K562 (cell line): ENCODE data around the gene BCKDK. TPM values are rescaled to one million over a fixed set of nuclear protein-coding genes. Genes with fewer than 3 reads are reported as not detected.

Source experiments
- ATF7 ChIP-seq: fragments of 450-650 bp; IDR thresholded peaks from 2 replicates; pipeline ENCODE4 v1.7.1; 2014; ENCODE audit warnings: mild to moderate bottlenecking, moderate library complexity
- CBX2 ChIP-seq: fragments of 200-600 bp; sonication (generic); IDR thresholded peaks from one replicate; pipeline ENCODE4 v1.6.1; 2012; ENCODE audit warnings: mild to moderate bottlenecking, low read length, inconsistent platforms; ENCODE audit not compliant: insufficient read depth, poor library complexity, severe bottlenecking
- CBX5 ChIP-seq: IDR thresholded peaks from 2 replicates; pipeline ENCODE4 v1.6.1; 2014; ENCODE audit warnings: low read depth, borderline replicate concordance
- CTCF ChIP-seq, 3 experiments: IDR thresholded peaks in 2 of 3; conservative IDR thresholded peaks in 1 of 3; 2 replicates each; pipeline ENCODE4 v1.5.1; 2011 to 2012; ENCODE audit warnings: low read length in 3 of 3, mild to moderate bottlenecking in 3 of 3, control low read depth in 2 of 3, improper control_type of control experiment in 1 of 3, inconsistent platforms in 1 of 3, low read depth in 1 of 3, mixed read lengths in 1 of 3, moderate library complexity in 1 of 3; ENCODE audit not compliant: insufficient read depth in 2 of 3
- DACH1 ChIP-seq: fragments of 450-650 bp; IDR thresholded peaks from 2 replicates; pipeline ENCODE4 v1.6.1; 2018; ENCODE audit not compliant: partially characterized antibody
- EHMT2 ChIP-seq: fragments of 450-650 bp; IDR thresholded peaks from 2 replicates; pipeline ENCODE4 v1.6.1; 2018; ENCODE audit warnings: antibody characterized with exemption
- FOXA3 ChIP-seq, 2 experiments: fragments of 450-650 bp in 1 of 2; sonication (generic) in 1 of 2; formaldehyde crosslinking; IDR thresholded peaks in 1 of 2; conservative IDR thresholded peaks in 1 of 2; 2 replicates each; pipeline versions ENCODE4 v1.4.0 to v1.8.0; 2020 to 2022; ENCODE audit warnings: mild to moderate bottlenecking in 2 of 2, missing genetic modification reagents in 1 of 2
- GABPB1 ChIP-seq: sonication (generic); formaldehyde crosslinking; IDR thresholded peaks from 2 replicates; pipeline ENCODE4 v1.8.0; 2022; ENCODE audit warnings: mild to moderate bottlenecking, missing genetic modification reagents
- HDAC2 ChIP-seq: fragments of 450-650 bp; IDR thresholded peaks from 2 replicates; pipeline ENCODE4 v1.6.1; 2016; ENCODE audit warnings: mild to moderate bottlenecking
- MYC ChIP-seq, 2 experiments: fragments of 250-450 bp in 1 of 2; sonication (Bioruptor Pico) in 1 of 2; IDR thresholded peaks; 2 replicates each; pipeline versions ENCODE4 v1.5.1 to v1.6.1; 2012 to 2021; ENCODE audit warnings: low read depth in 2 of 2, borderline replicate concordance in 1 of 2, improper control_type of control experiment in 1 of 2, low read length in 1 of 2, mild to moderate bottlenecking in 1 of 2, moderate library complexity in 1 of 2
- NFIC ChIP-seq: fragments of 450-650 bp; IDR thresholded peaks from 2 replicates; pipeline ENCODE4 v1.6.1; 2017; ENCODE audit warnings: mild to moderate bottlenecking, inconsistent platforms
- NR4A1 ChIP-seq, 2 experiments: fragments of 250-450 bp in 1 of 2; fragments of 450-650 bp in 1 of 2; sonication (Bioruptor Pico) in 1 of 2; IDR thresholded peaks; 2 replicates each; pipeline versions ENCODE4 v1.4.0 to v1.6.1; 2016 to 2020; ENCODE audit warnings: mild to moderate bottlenecking in 2 of 2, missing compliant biosample characterization in 1 of 2, missing genetic modification characterization in 1 of 2, moderate library complexity in 1 of 2
- RBFOX2 ChIP-seq: fragments of 200-400 bp; formaldehyde crosslinking; IDR thresholded peaks from 2 replicates; pipeline ENCODE4 v1.6.1; 2017; ENCODE audit warnings: low read depth, mild to moderate bottlenecking, low read length, moderate library complexity
- SRSF7 ChIP-seq: fragments of 200-400 bp; formaldehyde crosslinking; optimal IDR thresholded peaks from 2 replicates; pipeline ENCODE3; 2017; ENCODE audit warnings: mild to moderate bottlenecking, low read depth, low read length
- ZBTB2 ChIP-seq: fragments of 450-650 bp; IDR thresholded peaks from 2 replicates; pipeline ENCODE4 v1.6.1; 2016; ENCODE audit warnings: antibody characterized with exemption
- ZFX ChIP-seq: sonication (generic); formaldehyde crosslinking; IDR thresholded peaks from 2 replicates; pipeline ENCODE4 v1.8.0; 2022; ENCODE audit warnings: mild to moderate bottlenecking, missing genetic modification reagents, moderate library complexity
- ZKSCAN3 ChIP-seq: fragments of 250-450 bp; sonication (Bioruptor Pico); IDR thresholded peaks from 2 replicates; pipeline ENCODE4 v1.4.0; 2020
- ZNF263 ChIP-seq: sonication (generic); formaldehyde crosslinking; IDR thresholded peaks from 2 replicates; pipeline ENCODE4 v1.8.0; 2022; ENCODE audit warnings: mild to moderate bottlenecking, missing genetic modification reagents, borderline replicate concordance
- ZNF384 ChIP-seq: IDR thresholded peaks from 2 replicates; pipeline ENCODE4 v1.6.1; 2012; ENCODE audit warnings: low read depth, low read length, improper control_type of control experiment
- ZNF707 ChIP-seq: fragments of 250-450 bp; sonication (Bioruptor Pico); conservative IDR thresholded peaks from 2 replicates; pipeline ENCODE4 v1.8.0; 2022; ENCODE audit warnings: inconsistent platforms, mild to moderate bottlenecking, moderate library complexity
- ZNF830 ChIP-seq: fragments of 250-450 bp; sonication (Bioruptor Pico); IDR thresholded peaks from 2 replicates; pipeline ENCODE4 v1.5.0; 2021; ENCODE audit warnings: mild to moderate bottlenecking
- ZSCAN32 ChIP-seq: fragments of 450-650 bp; formaldehyde crosslinking; IDR thresholded peaks from 2 replicates; pipeline ENCODE4 v1.4.0; 2020; ENCODE audit warnings: mild to moderate bottlenecking, moderate library complexity
- polyA plus RNA-seq, 8 experiments: library from polyadenylated mRNA; depleted of rRNA in 4 of 8; stranded (reverse) in 5 of 8; unstranded in 3 of 8; fragments of >200 nt; fragmentation: Nextera tagmentation in 2 of 8; fragmentation: Illumina TruSeq in 1 of 8; extraction: Ambion mirVana in 2 of 8; extraction: Trizol in 1 of 8; gene quantifications; 2 replicates each; pipeline versions ENCODE4 v1.2.1 to v1.2.3, GENCODE V29; 2011 to 2014; ENCODE audit warnings: inconsistent platforms in 1 of 8, missing spikeins in 1 of 8
- total RNA-seq, 7 experiments: library from RNA; depleted of rRNA in 6 of 7; stranded (reverse); fragments of >200 nt in 6 of 7; fragmentation: Illumina TruSeq in 2 of 7; extraction: Trizol in 2 of 7; gene quantifications; 2 replicates each; pipeline versions ENCODE4 v1.2.1 to v1.2.3, GENCODE V29; 2011 to 2021; ENCODE audit warnings: low replicate concordance in 1 of 7

Gene BCKDK
- total and polyA plus RNA-seq, 9 of the 15 experiments (the other 6 are each of a cell fraction or from before 2014, with no cell fraction given): 0.58 to 34.8 (median 13.1) TPM

- TF ChIP-seq FOXA3 (CRISPR knock-in tag; conservative IDR thresholded peaks at IDR 0.05 in 1 of 2, IDR thresholded peaks at IDR 0.05 in 1 of 2) (no peak), ZKSCAN3 (CRISPR knock-in tag) (no peak), GABPB1 (CRISPR knock-in tag) (peak; percentile 71; the same call in 1 of the 2 replicates), MYC (IDR thresholded peaks at IDR 0.05; ENCODE audit: low read depth, low read length) (peak; percentile 98), MYC (CRISPR knock-in tag; IDR thresholded peaks at IDR 0.05; ENCODE audit: borderline replicate concordance, low read depth) (no peak), RBFOX2 (peak; percentile 76), SRSF7 (no peak), NFIC (peak; percentile 39; the same call in 1 of the 2 replicates), ZSCAN32 (no peak), ZNF384 (0 out of 2 replicates have a peak, but pooled peaks have one; percentile 19), NR4A1 (CRISPR knock-in tag; IDR thresholded peaks at IDR 0.05) (no peak), NR4A1 (tag; IDR thresholded peaks at IDR 0.05) (peak; percentile 77; the same call in 1 of the 2 replicates), ZFX (CRISPR knock-in tag) (peak; percentile 36), ZNF263 (CRISPR knock-in tag) (peak; percentile 59; the same call in 1 of the 2 replicates), ZNF707 (CRISPR knock-in tag) (no peak), EHMT2 (no peak), CBX5 (no peak), ZNF830 (no peak), ZBTB2 (peak; percentile 39; the same call in 1 of the 2 replicates), CTCF (IDR thresholded peaks at IDR 0.05 in 2 of 3, conservative IDR thresholded peaks at IDR 0.05 in 1 of 3; ENCODE audit: insufficient read depth in 2 of 3, low read depth in 1 of 3, low read length in 3 of 3) (peak; percentile 89 to 95 (median 93)), HDAC2 (0 out of 2 replicates have a peak, but pooled peaks have one; percentile 22), DACH1 (peak; percentile 38), CBX2 (no peak), ATF7 (peak; percentile 64; the same call in 1 of the 2 replicates)
These were observed 34.2 kb downstream of the BCKDK start (continued) for GRCh38 chr16:31142109-31143010.
